Measurements from ENCODE around the gene GZMM. TPM values are rescaled to one million over a fixed set of nuclear protein-coding genes. Genes with fewer than 3 reads are reported as not detected.

Gene GZMM
- total and polyA plus RNA-seq, 5 donors from 2014 or later, result 38.3 to 124 (median 83.8) TPM

- peak overlapping the region in 2 of 4 donors; percentile 21 to 75 for H3K4me3 Mint-ChIP-seq
- no peaks in the 10 kb centered on the region for H3K36me3 Mint-ChIP-seq
- no peak overlapping the region for H3K27ac Mint-ChIP-seq
Measured at GRCh38 chr19:525857-526419, 17.9 kb upstream of the GZMM start.

GRCh38 chr19:530134-531008 lies 13.5 kb upstream of the GZMM start:
- Histone ChIP-seq H3K27me3 (ENCODE audit: control insufficient read depth, insufficient read depth, low read length) (no peaks in the 10 kb centered on the region), H3K4me1 (ENCODE audit: control insufficient read depth, insufficient read depth, low read length, poor library complexity, severe bottlenecking) (peaks cover 23% of the 10 kb centered on the region), H3K36me3 (ENCODE audit: control insufficient read depth, insufficient read depth, low read length) (no peaks in the 10 kb centered on the region), H3K27ac (ENCODE audit: insufficient read depth, low read length, poor library complexity, severe bottlenecking) (peak overlapping the region; percentile 82), H3K4me3 (ENCODE audit: low read depth, low read length) (no peak overlapping the region), H3K9me3 (ENCODE audit: control insufficient read depth in 2 of 2, low read length in 2 of 2) (no peaks in the 10 kb centered on the region)
- H3K4me1 Mint-ChIP-seq, result peaks cover 0 to 25% (median 4%) of the 10 kb centered on the region in 4 donors
- H3K9me3 Mint-ChIP-seq, result no peaks in the 10 kb centered on the region
- no peaks in the 10 kb centered on the region for H3K36me3 Mint-ChIP-seq
- H3K4me3 Mint-ChIP-seq, result peak overlapping the region; percentile 78 to 91 (median 84)
- no peak for DNase-seq
- ATAC-seq (ENCODE audit: low read depth in 2 of 2), result no peak
- peaks cover 2% of the 10 kb centered on the region for H3K27me3 Mint-ChIP-seq
- H3K27ac Mint-ChIP-seq, result peak overlapping the region in 2 of 3 donors; percentile 65 to 88

More at GRCh38 chr19:525857-526419, 17.9 kb upstream of the GZMM start:
- Mint-ChIP-seq H3K9me3 (no peaks in the 10 kb centered on the region), H3K4me1 (peaks cover 0 to 11% (median 0%) of the 10 kb centered on the region in 4 donors), H3K27me3 (peaks cover 4% of the 10 kb centered on the region)
- peaks cover 5% of the 10 kb centered on the region for H3K4me1 ChIP-seq (ENCODE audit: control insufficient read depth, insufficient read depth, low read length, poor library complexity, severe bottlenecking)
- H3K27me3 ChIP-seq (ENCODE audit: control insufficient read depth, insufficient read depth, low read length), result no peaks in the 10 kb centered on the region
- no peaks in the 10 kb centered on the region for H3K36me3 ChIP-seq (ENCODE audit: control insufficient read depth, insufficient read depth, low read length)
- DNase-seq (no peak), ATAC-seq (ENCODE audit: low read depth in 2 of 2) (no peak)
- no peak overlapping the region for H3K27ac ChIP-seq (ENCODE audit: insufficient read depth, low read length, poor library complexity, severe bottlenecking)
- H3K4me3 ChIP-seq (ENCODE audit: low read depth, low read length), result no peak overlapping the region
- no peaks in the 10 kb centered on the region for H3K9me3 ChIP-seq (ENCODE audit: control insufficient read depth in 2 of 2, low read length in 2 of 2)

- H3K27me3 ChIP-seq (ENCODE audit: control insufficient read depth, insufficient read depth, low read length), result no peaks in the 10 kb centered on the region
- H3K36me3 ChIP-seq (ENCODE audit: control insufficient read depth, insufficient read depth, low read length), result peaks cover 2% of the 10 kb centered on the region
- peaks cover 0 to 25% (median 4%) of the 10 kb centered on the region in 4 donors for H3K4me1 Mint-ChIP-seq
- no peaks in the 10 kb centered on the region for H3K9me3 Mint-ChIP-seq
- no peaks in the 10 kb centered on the region for H3K36me3 Mint-ChIP-seq
- ATAC-seq (ENCODE audit: low read depth in 2 of 2), result peak; percentile 75 to 80
- no peaks in the 10 kb centered on the region for H3K27me3 Mint-ChIP-seq
- peaks cover 23% of the 10 kb centered on the region for H3K4me1 ChIP-seq (ENCODE audit: control insufficient read depth, insufficient read depth, low read length, poor library complexity, severe bottlenecking)
- no peak overlapping the region for H3K4me3 ChIP-seq (ENCODE audit: low read depth, low read length)
- H3K9me3 ChIP-seq (ENCODE audit: control insufficient read depth in 2 of 2, low read length in 2 of 2), result no peaks in the 10 kb centered on the region
- H3K27ac Mint-ChIP-seq, result peak overlapping the region; percentile 32 to 69 (median 54)
- H3K27ac ChIP-seq (ENCODE audit: insufficient read depth, low read length, poor library complexity, severe bottlenecking), result peak overlapping the region; percentile 82
- DNase-seq, result peak; percentile 83 to 93 (median 85)
- peak overlapping the region; percentile 72 to 91 (median 84) for H3K4me3 Mint-ChIP-seq
Measured at GRCh38 chr19:531009-531752, 12.7 kb upstream of the GZMM start.

- Mint-ChIP-seq H3K27ac (peak within 1 kb of the TSS; percentile 32 to 95 (median 91)), H3K4me3 (peak within 1 kb of the TSS; percentile 89 to 91 (median 89)), H3K36me3 (no peaks in the 10 kb centered on the region), H3K4me1 (peaks cover 0 to 25% (median 4%) of the 10 kb centered on the region in 4 donors), H3K9me3 (no peaks in the 10 kb centered on the region), H3K27me3 (no peaks in the 10 kb centered on the region)
- peaks cover 23% of the 10 kb centered on the region for H3K4me1 ChIP-seq (ENCODE audit: control insufficient read depth, insufficient read depth, low read length, poor library complexity, severe bottlenecking)
- peaks cover 10% of the 10 kb centered on the region for H3K36me3 ChIP-seq (ENCODE audit: control insufficient read depth, insufficient read depth, low read length)
- DNase-seq (no peak), ATAC-seq (ENCODE audit: low read depth in 2 of 2) (no peak)
- no peaks in the 10 kb centered on the region for H3K27me3 ChIP-seq (ENCODE audit: control insufficient read depth, insufficient read depth, low read length)
- peak within 1 kb of the TSS; percentile 82 for H3K27ac ChIP-seq (ENCODE audit: insufficient read depth, low read length, poor library complexity, severe bottlenecking)
- peak within 1 kb of the TSS; percentile 32 for H3K4me3 ChIP-seq (ENCODE audit: low read depth, low read length)
- no peaks in the 10 kb centered on the region for H3K9me3 ChIP-seq (ENCODE audit: control insufficient read depth in 2 of 2, low read length in 2 of 2)
Measured at GRCh38 chr19:531753-532560, 11.9 kb upstream of the GZMM start, which contains the start of gene CDC34. TSS of gene CDC34 (plus strand) at chr19:531760. CDS start at chr19:531932, 172 bp downstream.

GRCh38 chr19:532561-533363 lies 11.1 kb upstream of the GZMM start:
- H3K9me3 ChIP-seq (ENCODE audit: control insufficient read depth in 2 of 2, low read length in 2 of 2), result no peaks in the 10 kb centered on the region
- no peaks in the 10 kb centered on the region for H3K9me3 Mint-ChIP-seq
- no peaks in the 10 kb centered on the region for H3K36me3 Mint-ChIP-seq
- H3K27ac ChIP-seq (ENCODE audit: insufficient read depth, low read length, poor library complexity, severe bottlenecking), result peak overlapping the region; percentile 61
- peak in 2 of 3 donors; percentile 55 to 73 for DNase-seq
- peaks cover 0 to 25% (median 4%) of the 10 kb centered on the region in 4 donors for H3K4me1 Mint-ChIP-seq
- H3K4me3 Mint-ChIP-seq, result peak overlapping the region; percentile 89 to 91 (median 89)
- H3K27ac Mint-ChIP-seq, result peak overlapping the region; percentile 76 to 95 (median 91)
- H3K4me3 ChIP-seq (ENCODE audit: low read depth, low read length), result peak overlapping the region; percentile 61
- ATAC-seq (ENCODE audit: low read depth in 2 of 2), result no peak
- H3K4me1 ChIP-seq (ENCODE audit: control insufficient read depth, insufficient read depth, low read length, poor library complexity, severe bottlenecking), result peaks cover 23% of the 10 kb centered on the region
- peaks cover 13% of the 10 kb centered on the region for H3K36me3 ChIP-seq (ENCODE audit: control insufficient read depth, insufficient read depth, low read length)
- no peaks in the 10 kb centered on the region for H3K27me3 Mint-ChIP-seq
- no peaks in the 10 kb centered on the region for H3K27me3 ChIP-seq (ENCODE audit: control insufficient read depth, insufficient read depth, low read length)

GRCh38 chr19:533364-534058 lies 10.3 kb upstream of the GZMM start:
- no peaks in the 10 kb centered on the region for H3K9me3 Mint-ChIP-seq
- no peaks in the 10 kb centered on the region for H3K27me3 Mint-ChIP-seq
- peak overlapping the region; percentile 61 for H3K27ac ChIP-seq (ENCODE audit: insufficient read depth, low read length, poor library complexity, severe bottlenecking)
- ATAC-seq (ENCODE audit: low read depth in 2 of 2), result no peak
- DNase-seq, result no peak
- no peak overlapping the region for H3K4me3 ChIP-seq (ENCODE audit: low read depth, low read length)
- peak overlapping the region; percentile 61 to 91 (median 89) for H3K4me3 Mint-ChIP-seq
- peaks cover 21% of the 10 kb centered on the region for H3K36me3 ChIP-seq (ENCODE audit: control insufficient read depth, insufficient read depth, low read length)
- H3K4me1 Mint-ChIP-seq, result peaks cover 0 to 25% (median 6%) of the 10 kb centered on the region in 4 donors
- peaks cover 5% of the 10 kb centered on the region for H3K36me3 Mint-ChIP-seq
- peaks cover 23% of the 10 kb centered on the region for H3K4me1 ChIP-seq (ENCODE audit: control insufficient read depth, insufficient read depth, low read length, poor library complexity, severe bottlenecking)
- no peaks in the 10 kb centered on the region for H3K9me3 ChIP-seq (ENCODE audit: control insufficient read depth in 2 of 2, low read length in 2 of 2)
- H3K27me3 ChIP-seq (ENCODE audit: control insufficient read depth, insufficient read depth, low read length), result no peaks in the 10 kb centered on the region
- H3K27ac Mint-ChIP-seq, result peak overlapping the region; percentile 26 to 91 (median 62)

Measured in CD4-positive, CD25-positive, alpha-beta regulatory T cell (primary cell).